Subcutaneous abdominal adipose tissue (tissue), 5 donors: ENCODE data around the gene MAP3K5.
A peak's percentile ranks its signal among the peaks of the same experiment; 100 is the strongest.

ENCODE experiments used
- H3K27ac ChIP-seq: one replicate; pipeline ENCODE4 v1.7.0; 2013; ENCODE audit warnings: low read depth, mild to moderate bottlenecking, inconsistent platforms, low read length, moderate library complexity
- H3K27me3 ChIP-seq, 5 donors: one replicate each; pipeline ENCODE4 v1.7.0; 2013; ENCODE audit warnings: low read length in 5 of 5, inconsistent platforms in 1 of 5; ENCODE audit not compliant: control insufficient read depth in 5 of 5, insufficient read depth in 4 of 5
- H3K36me3 ChIP-seq, 5 donors: one replicate each; pipeline ENCODE4 v1.7.0; 2013; ENCODE audit warnings: low read length in 5 of 5; ENCODE audit not compliant: control insufficient read depth in 5 of 5, insufficient read depth in 5 of 5
- H3K4me1 ChIP-seq, 5 donors: one replicate each; pipeline ENCODE4 v1.7.0; 2013; ENCODE audit warnings: low read length in 5 of 5, mild to moderate bottlenecking in 3 of 5, moderate library complexity in 1 of 5; ENCODE audit not compliant: control insufficient read depth in 5 of 5, insufficient read depth in 5 of 5
- H3K4me3 ChIP-seq, 5 donors: one replicate each; pipeline ENCODE4 v1.7.0; 2013; ENCODE audit warnings: low read length in 5 of 5, low read depth in 1 of 5
- H3K9ac ChIP-seq, 5 donors: one replicate each; pipeline ENCODE4 v1.7.0; 2013; ENCODE audit warnings: low read length in 5 of 5, mild to moderate bottlenecking in 4 of 5, moderate library complexity in 3 of 5
- H3K9me3 ChIP-seq, 5 donors: one replicate each; pipeline ENCODE4 v1.7.0; 2013; ENCODE audit warnings: low read length in 5 of 5; ENCODE audit not compliant: control insufficient read depth in 5 of 5
- donor health status: healthy.
- donor health status: healthy.
- donor health status: healthy.
- donor health status: healthy.
- donor health status: healthy.

Gene MAP3K5

DNA sequence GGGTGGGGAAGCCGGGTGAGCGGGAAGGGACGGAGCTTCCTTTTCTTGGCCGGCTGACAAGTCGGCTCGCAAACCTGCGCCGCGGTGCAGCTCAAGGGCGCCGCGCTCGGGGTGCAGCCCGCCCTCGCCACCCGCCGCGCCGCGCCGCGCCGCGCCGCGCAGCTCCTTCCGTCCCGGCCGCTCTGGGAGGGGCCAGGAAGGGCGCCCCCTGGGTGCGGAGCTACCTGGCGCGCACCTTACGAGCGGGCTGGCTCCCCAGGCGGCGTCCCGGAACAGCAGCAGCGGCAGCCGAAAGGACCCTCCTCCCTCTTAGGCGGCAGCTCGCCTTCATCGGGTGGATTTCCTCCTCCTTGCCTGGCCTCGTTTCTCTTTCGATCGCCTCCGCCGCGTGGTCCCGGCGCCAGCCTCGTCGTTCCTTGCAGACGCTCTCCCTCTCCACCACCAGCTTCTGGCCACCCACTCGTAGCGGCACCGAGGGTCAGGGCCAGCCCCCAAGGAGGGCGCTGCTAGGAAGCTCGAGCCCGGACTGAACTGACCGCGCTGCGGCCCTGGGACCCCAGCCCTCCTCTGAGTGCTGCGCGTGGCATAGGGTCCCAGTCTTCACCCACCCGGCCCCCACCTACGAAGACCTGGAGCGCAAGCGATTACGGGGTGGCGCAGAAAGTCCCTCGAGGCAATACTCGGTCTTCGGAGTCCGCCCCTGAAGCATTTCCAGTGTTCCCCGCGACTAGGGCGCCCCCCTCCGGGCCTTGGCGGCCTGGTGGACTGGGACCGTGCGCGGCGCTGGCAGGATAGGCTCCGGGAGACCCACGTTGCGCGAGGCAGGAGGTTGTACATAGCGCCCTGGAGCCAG lies at the start of gene MAP3K5:
TSS of gene MAP3K5 (minus strand) at position 68 of the 853 bp plus-strand sequence. CDS start 320 bp downstream, outside the sequence.
- peaks cover 0 to 34% (median 34%) of the 10 kb centered on the region in 5 donors for H3K4me1 ChIP-seq
- no peaks in the 10 kb centered on the region for H3K27me3 ChIP-seq
- peak within 1 kb of the TSS; percentile 59 to 97 (median 91) for H3K9ac ChIP-seq
- no peaks in the 10 kb centered on the region for H3K36me3 ChIP-seq
- H3K4me3 ChIP-seq: peak within 1 kb of the TSS; percentile 76 to 99 (median 98)
- no peaks in the 10 kb centered on the region for H3K9me3 ChIP-seq
- peak within 1 kb of the TSS; percentile 96 for H3K27ac ChIP-seq

DNA sequence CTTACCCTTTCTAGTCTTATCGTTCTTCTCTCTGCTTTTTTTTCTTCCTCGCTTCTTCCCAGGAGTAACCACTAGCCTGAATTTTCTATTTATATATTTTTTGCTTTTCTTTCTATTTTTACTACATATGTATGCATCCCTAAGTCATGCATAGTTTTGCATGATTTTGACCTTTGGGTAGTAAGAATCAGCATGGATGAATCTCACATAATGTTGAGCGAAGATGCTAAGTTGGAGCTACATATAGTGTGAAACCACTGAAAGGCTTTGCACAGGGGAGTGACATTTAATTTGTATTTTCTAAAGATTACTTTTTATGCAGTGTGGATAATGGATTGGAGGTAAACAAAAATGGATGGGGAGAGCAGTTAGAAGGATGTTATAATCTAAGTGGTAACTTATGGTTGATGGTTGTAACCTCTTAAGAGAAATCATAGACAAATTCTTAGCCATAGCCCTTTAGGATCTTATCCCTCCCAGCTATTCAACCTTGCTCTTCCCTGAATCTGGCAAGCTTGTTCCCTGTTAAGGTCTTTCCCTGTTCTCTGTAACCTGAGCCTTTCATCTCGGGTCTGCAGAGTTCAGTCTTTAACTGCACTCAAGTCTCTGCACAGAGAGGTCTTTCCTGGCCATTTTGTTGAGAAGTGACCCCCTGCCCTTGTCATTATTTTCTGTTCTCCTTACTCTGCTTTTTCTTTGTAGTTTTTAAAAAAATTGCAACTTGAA lies 48.2 kb upstream of the MAP3K5 start:
- Histone ChIP-seq H3K27me3 (no peaks in the 10 kb centered on the region), H3K9ac (no peak overlapping the region), H3K36me3 (peaks cover 0 to 11% (median 0%) of the 10 kb centered on the region in 5 donors), H3K9me3 (no peaks in the 10 kb centered on the region), H3K4me3 (no peak overlapping the region), H3K4me1 (no peaks in the 10 kb centered on the region), H3K27ac (no peak overlapping the region)

GRCh38 chr6:136831873-136832562 lies 39.7 kb upstream of the MAP3K5 start:
- Histone ChIP-seq H3K27ac (no peak overlapping the region), H3K9me3 (peaks cover 0 to 9% (median 7%) of the 10 kb centered on the region in 5 donors), H3K27me3 (no peaks in the 10 kb centered on the region), H3K4me3 (no peak overlapping the region), H3K4me1 (no peaks in the 10 kb centered on the region), H3K36me3 (peaks cover 3 to 12% (median 6%) of the 10 kb centered on the region in 5 donors), H3K9ac (no peak overlapping the region)

DNA sequence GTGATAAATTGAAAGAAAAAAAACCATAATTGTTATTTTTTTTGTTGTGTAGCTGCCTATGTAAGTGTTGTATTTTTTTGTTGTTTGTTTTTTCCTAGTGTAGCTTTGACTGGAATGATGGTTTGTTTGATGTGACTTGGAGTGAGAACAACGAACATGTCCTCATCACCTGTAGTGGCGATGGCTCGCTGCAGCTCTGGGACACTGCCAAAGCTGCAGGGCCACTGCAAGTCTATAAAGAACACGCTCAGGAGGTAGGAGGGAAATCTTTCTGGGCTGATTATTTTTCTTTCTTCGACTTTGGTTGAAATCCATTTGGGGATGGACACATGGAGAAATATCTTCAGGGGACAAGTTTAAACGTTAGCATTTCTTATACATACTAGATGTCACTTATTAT lies 33.9 kb upstream of the MAP3K5 start:
- H3K4me1 ChIP-seq: peaks cover 0 to 13% (median 11%) of the 10 kb centered on the region in 5 donors
- H3K36me3 ChIP-seq: peaks cover 5 to 16% (median 9%) of the 10 kb centered on the region in 5 donors
- no peaks in the 10 kb centered on the region for H3K9me3 ChIP-seq
- H3K9ac ChIP-seq: no peak overlapping the region
- H3K27me3 ChIP-seq: no peaks in the 10 kb centered on the region
- no peak overlapping the region for H3K4me3 ChIP-seq
- H3K27ac ChIP-seq: no peak overlapping the region

DNA sequence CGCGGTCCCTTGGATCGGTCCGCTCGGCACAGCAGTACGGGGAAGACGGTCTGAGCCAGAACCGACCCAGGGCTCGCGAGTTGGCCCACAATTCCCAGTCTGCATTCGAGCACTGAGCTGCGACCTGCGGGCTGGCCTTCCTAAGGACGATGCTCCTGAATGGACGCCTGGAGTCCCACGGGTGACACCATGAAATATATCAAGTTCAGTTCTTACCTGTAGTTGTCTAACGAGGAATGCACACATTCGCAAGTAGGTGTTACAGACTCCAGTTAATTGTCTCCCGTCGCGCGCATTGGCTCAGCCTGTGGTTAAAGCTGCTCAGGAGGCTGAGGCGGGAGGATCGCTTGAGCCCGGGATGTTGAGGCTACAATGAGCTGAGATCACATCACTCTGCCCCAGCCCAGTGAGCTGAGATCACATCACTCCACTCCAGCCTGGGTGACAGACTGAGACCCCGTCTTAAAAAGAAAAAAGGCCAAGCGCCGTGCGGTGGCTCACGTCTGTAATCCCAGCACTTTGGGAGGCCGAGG lies 30.9 kb upstream of the MAP3K5 start:
- H3K4me3 ChIP-seq: peak overlapping the region; percentile 65 to 96 (median 89)
- H3K9ac ChIP-seq: peak overlapping the region; percentile 77 to 90 (median 83)
- H3K9me3 ChIP-seq: no peaks in the 10 kb centered on the region
- peak overlapping the region; percentile 88 for H3K27ac ChIP-seq
- H3K4me1 ChIP-seq: peaks cover 0 to 13% (median 11%) of the 10 kb centered on the region in 5 donors
- peaks cover 5 to 11% (median 8%) of the 10 kb centered on the region in 5 donors for H3K36me3 ChIP-seq
- H3K27me3 ChIP-seq: no peaks in the 10 kb centered on the region

- Histone ChIP-seq H3K4me3 (peak within 1 kb of the TSS; percentile 65 to 96 (median 89)), H3K27me3 (no peaks in the 10 kb centered on the region), H3K9ac (peak within 1 kb of the TSS; percentile 77 to 90 (median 83)), H3K4me1 (peaks cover 0 to 13% (median 11%) of the 10 kb centered on the region in 5 donors), H3K36me3 (peaks cover 2 to 11% (median 8%) of the 10 kb centered on the region in 5 donors), H3K27ac (peak within 1 kb of the TSS; percentile 88), H3K9me3 (no peaks in the 10 kb centered on the region)
Measured at GRCh38 chr6:136822376-136823127, 30.3 kb upstream of the MAP3K5 start, which contains the start of gene PEX7. TSS of gene PEX7 (plus strand) at chr6:136822592. CDS start at chr6:136822666, 74 bp downstream.

DNA sequence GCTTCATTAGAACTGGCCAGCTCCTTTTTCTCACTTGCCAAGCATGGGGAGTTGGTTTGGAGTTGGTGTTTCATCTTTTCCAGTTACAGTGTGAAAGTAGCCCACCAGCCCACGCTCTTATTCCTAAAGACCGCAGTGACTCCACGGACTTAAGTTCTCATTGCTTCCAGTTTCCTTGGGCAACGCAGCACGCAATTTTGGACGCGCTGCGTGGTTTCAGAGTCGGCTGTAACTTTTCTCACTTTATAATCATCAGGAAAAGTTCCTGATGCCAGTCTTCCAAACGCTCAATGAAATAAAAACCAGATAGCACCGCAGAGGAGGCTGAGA lies 29.7 kb upstream of the MAP3K5 start:
- Histone ChIP-seq H3K9ac (peak overlapping the region; percentile 59 to 84 (median 83)), H3K4me3 (peak overlapping the region; percentile 65 to 96 (median 89)), H3K27me3 (no peaks in the 10 kb centered on the region), H3K4me1 (peaks cover 0 to 13% (median 11%) of the 10 kb centered on the region in 5 donors), H3K36me3 (peaks cover 2 to 11% (median 8%) of the 10 kb centered on the region in 5 donors), H3K9me3 (no peaks in the 10 kb centered on the region), H3K27ac (peak overlapping the region; percentile 88)

DNA sequence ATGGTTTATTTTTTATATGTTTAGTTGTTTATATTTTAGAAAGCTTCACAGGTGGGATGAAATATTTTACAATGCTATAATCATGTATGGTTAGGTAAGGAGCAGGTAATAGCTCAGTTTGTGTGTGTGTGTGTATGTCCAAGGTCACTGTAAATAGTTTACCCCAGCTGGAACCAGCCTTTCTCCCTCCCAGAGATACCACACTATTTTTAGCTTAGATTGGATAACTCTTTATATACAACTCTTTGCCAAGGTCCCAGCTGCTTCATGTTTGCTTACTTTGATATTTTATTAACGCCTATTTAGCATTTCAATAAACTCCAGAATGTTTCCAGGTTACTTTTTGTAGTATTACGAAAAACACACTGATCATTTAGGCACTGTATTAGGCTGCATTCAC lies 28.3 kb upstream of the MAP3K5 start:
- Histone ChIP-seq H3K27ac (no peak overlapping the region), H3K4me1 (peaks cover 0 to 13% (median 11%) of the 10 kb centered on the region in 5 donors), H3K36me3 (no peaks in the 10 kb centered on the region), H3K4me3 (no peak overlapping the region), H3K27me3 (no peaks in the 10 kb centered on the region), H3K9ac (no peak overlapping the region), H3K9me3 (no peaks in the 10 kb centered on the region)

DNA sequence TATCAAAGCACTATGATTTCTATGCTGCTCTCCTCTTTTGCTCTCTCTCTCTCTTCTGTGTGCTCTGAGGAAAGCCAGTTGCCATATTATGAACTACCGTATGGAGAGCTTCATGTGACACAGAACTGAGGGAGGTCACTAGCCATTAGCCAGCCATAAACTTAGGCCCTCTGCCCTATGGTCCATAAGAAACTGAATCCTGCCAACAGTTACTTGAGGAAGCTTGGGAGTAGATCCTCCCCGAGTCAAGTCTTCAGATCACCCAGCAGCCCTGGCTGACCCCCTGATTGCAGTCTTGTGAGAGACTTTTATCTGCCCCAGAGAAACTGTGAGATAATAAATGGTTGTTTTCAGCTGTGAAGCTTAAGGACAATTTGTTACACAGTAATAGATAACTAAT lies 24.4 kb upstream of the MAP3K5 start:
- Histone ChIP-seq H3K9ac (no peak overlapping the region), H3K4me3 (no peak overlapping the region), H3K27ac (no peak overlapping the region), H3K9me3 (no peaks in the 10 kb centered on the region), H3K36me3 (no peaks in the 10 kb centered on the region), H3K4me1 (peaks cover 0 to 2% (median 1%) of the 10 kb centered on the region in 5 donors), H3K27me3 (no peaks in the 10 kb centered on the region)
